NCI-H128 (cell line): ENCODE results near the gene RPS13.
A peak's percentile ranks its signal among the peaks of the same experiment; 100 is the strongest.
"Not testable (repeated sequence)": the region's sequence is repeated elsewhere in the genome, so short reads cannot be mapped to it uniquely, and the experiment has no call there.

Experiments used
- DNase-seq: peaks from one replicate; lab custom pipeline; 2025; ENCODE audit not compliant: unreplicated experiment; lab: John Stamatoyannopoulos, UW

RPS13 gene

GRCh38 chr11:17077520-17078401 is at the start of gene RPS13:
Gene RPS13, minus strand, starts transcription at chr11:17077667. Its CDS starts 26 bp downstream, at chr11:17077641.
- peak; percentile 98 for DNase-seq

GRCh38 chr11:17121981-17122380 is 44.5 kb upstream of the RPS13 start:
- DNase-seq, result no peak

GRCh38 chr11:17117262-17117661 is 39.8 kb upstream of the RPS13 start:
- DNase-seq, result no peak

- no peak for DNase-seq
These were observed 38.6 kb upstream of the RPS13 start for GRCh38 chr11:17116117-17116516.

- DNase-seq, result not testable (repeated sequence)
These were observed 30.3 kb upstream of the RPS13 start for GRCh38 chr11:17107745-17108144.

- DNase-seq, result not testable (repeated sequence)
These were observed 28.1 kb upstream of the RPS13 start for GRCh38 chr11:17105404-17106040.

- DNase-seq, result no peak
These were observed 25.0 kb upstream of the RPS13 start for GRCh38 chr11:17102462-17102861.

GRCh38 chr11:17098658-17099057 is 21.2 kb upstream of the RPS13 start:
- no peak for DNase-seq

- no peak for DNase-seq
These were observed 20.6 kb upstream of the RPS13 start for GRCh38 chr11:17098038-17098437.

GRCh38 chr11:17085976-17086375 is 8.5 kb upstream of the RPS13 start:
- DNase-seq, result not testable (repeated sequence)

GRCh38 chr11:17077240-17077519 is 287 bp downstream of the RPS13 start:
- DNase-seq, result no peak

GRCh38 chr11:17076517-17077239 is 789 bp downstream of the RPS13 start:
- DNase-seq, result no peak

GRCh38 chr11:17075506-17075905 is 2.0 kb downstream of the RPS13 start:
- no peak for DNase-seq

GRCh38 chr11:17073370-17074027 is 4.0 kb downstream of the RPS13 start:
- DNase-seq, result no peak

- DNase-seq, result no peak
These were observed 10.1 kb downstream of the RPS13 start for GRCh38 chr11:17067417-17067816.

- DNase-seq, result no peak
These were observed 10.8 kb downstream of the RPS13 start for GRCh38 chr11:17066691-17067090.

- peak; percentile 11 for DNase-seq
These were observed 14.1 kb downstream of the RPS13 start for GRCh38 chr11:17063171-17064002.

GRCh38 chr11:17051146-17051545 is 26.3 kb downstream of the RPS13 start:
- not testable (repeated sequence) for DNase-seq

GRCh38 chr11:17048491-17048890 is 29.0 kb downstream of the RPS13 start:
- DNase-seq, result not testable (repeated sequence)

GRCh38 chr11:17046690-17047089 is 30.8 kb downstream of the RPS13 start:
- no peak for DNase-seq
